Mononuclear cell (primary cell): ENCODE measurements around the gene HUS1. TPM values are rescaled to one million over a fixed set of nuclear protein-coding genes. Genes with fewer than 3 reads are reported as not detected.
"Not testable (repeated sequence)": the region's sequence is repeated elsewhere in the genome, so short reads cannot be mapped to it uniquely, and the experiment has no call there.

Experiments used
- H3K27me3 ChIP-seq: 2 replicates; pipeline ENCODE4 v1.6.0; 2011; ENCODE audit warnings: low read length, control low read depth; ENCODE audit not compliant: insufficient read depth
- H3K4me1 ChIP-seq: 2 replicates; pipeline ENCODE4 v1.5.1; 2011; ENCODE audit warnings: mild to moderate bottlenecking, low read length, control low read depth; ENCODE audit not compliant: insufficient read depth
- H3K4me3 ChIP-seq: 2 replicates; pipeline ENCODE4 v1.5.1; 2011; ENCODE audit warnings: mild to moderate bottlenecking, low read length, moderate library complexity
- H3K9me3 ChIP-seq: 2 replicates; pipeline ENCODE4 v1.5.1; 2011; ENCODE audit warnings: low read depth, mild to moderate bottlenecking, control low read depth, low read length
- total RNA-seq: library from RNA; depleted of rRNA; stranded (reverse); fragments of >200 nt; gene quantifications from one replicate; pipeline ENCODE4 v1.2.3, GENCODE V29; 2012

HUS1 gene
- total RNA-seq, 1 donor, result 45.7 TPM

DNA sequence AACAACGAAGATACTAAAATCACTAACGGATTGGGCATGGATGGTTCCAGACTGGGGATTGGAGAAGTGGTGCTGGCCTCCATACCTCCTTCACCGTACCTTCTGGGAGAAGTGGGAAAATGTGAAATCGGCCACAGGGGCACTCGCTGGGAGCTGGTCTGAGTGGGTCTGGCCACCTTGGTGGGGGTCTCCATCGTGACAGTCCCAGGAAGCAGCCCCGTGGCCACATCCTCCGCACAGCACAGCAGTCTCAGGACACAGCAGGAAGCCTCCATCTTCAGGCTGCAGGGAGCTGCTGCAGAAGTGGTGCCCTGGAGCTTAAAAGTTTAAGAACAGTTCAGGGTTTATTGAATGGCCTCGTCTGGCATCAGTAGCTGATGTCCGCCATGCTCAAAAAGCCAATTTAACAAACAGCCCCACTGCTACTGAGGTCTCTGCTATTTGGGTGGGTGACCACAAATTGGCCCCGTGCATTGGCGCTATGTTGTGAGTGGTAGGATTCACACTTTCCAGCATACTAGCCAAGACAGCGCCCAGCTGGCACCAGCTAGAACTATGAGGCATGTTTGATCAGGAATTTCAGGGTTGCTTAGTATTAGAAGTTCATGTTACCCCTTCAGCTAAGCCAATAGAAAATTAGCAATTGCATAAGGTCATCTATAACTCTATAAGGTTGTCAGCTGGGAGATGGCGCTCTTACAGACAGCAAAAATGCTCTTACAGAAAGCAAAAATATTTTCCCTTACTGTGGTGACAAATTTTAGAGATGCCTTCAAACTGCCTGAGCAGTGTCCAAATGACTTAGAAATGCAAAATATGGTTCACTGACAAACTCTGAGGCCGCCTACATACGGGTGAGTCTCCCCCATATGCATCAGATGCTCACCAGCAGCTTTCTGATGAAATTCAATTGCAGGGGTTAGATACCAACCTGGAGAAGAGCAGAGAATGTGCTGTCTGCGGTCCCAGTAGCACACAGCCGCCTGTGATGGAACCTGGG, 48.1 kb downstream of the HUS1 start:
- Histone ChIP-seq H3K4me3 (no peak overlapping the region), H3K27me3 (no peaks in the 10 kb centered on the region), H3K9me3 (no peaks in the 10 kb centered on the region)

DNA sequence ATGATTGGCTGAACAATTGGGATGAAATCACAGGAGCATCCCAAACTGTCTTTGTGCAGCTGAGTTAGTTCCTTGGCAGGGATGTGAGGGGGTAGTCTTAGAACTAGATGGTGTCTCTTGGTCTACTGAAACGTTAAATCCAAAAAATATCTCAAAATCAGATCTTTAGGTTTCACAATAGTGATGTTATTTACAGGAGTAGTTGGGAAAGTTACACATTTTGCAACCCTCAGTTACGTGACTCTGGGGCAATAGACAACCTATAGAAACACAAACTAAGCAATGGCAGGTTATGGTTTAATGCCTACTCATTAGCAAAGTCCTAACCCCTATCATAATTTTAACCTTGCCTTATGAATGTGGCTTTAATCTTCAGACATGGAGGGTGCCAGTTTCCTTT, 55.1 kb downstream of the HUS1 start:
- Histone ChIP-seq H3K4me3 (no peak overlapping the region), H3K27me3 (no peaks in the 10 kb centered on the region), H3K9me3 (no peaks in the 10 kb centered on the region), H3K4me1 (no peaks in the 10 kb centered on the region)

More for the DNA sequence above, 48.1 kb downstream of the HUS1 start:
- H3K4me1 ChIP-seq, result no peaks in the 10 kb centered on the region

DNA sequence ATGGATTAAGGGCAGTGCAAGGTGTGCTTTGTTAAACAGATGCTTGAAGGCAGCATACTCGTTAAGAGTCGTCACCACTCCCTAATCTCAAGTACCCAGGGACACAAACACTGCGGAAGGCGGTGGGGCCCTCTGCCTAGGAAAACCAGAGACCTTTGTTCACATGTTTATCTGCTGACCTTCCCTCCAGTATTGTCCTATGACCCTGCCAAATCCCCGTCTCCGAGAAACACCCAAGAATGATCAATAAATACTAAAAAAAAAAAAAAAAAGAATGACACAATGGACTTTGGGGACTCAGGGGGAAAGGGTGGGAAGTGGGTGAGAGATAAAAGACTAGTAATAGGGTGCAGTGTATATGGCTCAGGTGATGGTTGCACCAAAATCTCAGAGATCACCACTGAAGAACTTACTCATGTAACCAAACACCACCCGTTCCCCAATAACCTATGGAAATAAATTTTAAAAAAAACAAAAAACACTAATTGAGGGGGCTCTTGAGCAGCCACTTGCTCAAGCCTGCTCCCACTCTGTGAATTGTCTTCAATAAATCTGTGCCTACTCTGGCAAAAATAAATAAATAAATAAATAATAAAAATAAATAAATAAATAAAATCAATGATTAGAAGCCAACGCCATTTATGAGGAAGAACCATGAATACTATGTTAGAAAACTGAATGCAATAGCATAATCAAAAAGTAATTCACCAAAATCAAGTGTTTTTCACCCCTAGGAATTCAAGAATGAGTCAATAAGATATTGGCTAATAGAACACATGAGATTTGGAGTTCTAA, 56.1 kb downstream of the HUS1 start:
- H3K4me1 ChIP-seq, H3K4me3 ChIP-seq, H3K9me3 ChIP-seq, H3K27me3 ChIP-seq: not testable (repeated sequence)

DNA sequence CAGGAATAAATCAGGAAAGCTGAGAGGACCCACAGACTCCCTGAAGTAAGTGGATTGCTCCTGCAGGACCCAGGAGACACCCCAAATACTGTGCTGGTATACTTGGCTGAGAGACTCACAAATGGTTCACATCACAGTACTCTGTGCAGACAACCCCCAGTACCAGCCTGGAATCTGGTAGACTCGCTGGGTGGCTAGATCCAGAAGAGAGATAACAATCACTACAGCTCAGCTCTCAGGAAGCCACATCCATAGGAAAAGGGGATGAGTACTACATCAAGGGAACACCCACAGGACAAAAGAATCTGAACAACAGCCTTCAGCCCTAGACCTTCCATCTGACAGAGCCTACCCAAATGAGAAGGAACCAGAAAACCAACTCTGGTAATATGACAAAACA, 62.9 kb downstream of the HUS1 start:
- H3K4me1 ChIP-seq, H3K4me3 ChIP-seq, H3K27me3 ChIP-seq, H3K9me3 ChIP-seq: not testable (repeated sequence)

DNA sequence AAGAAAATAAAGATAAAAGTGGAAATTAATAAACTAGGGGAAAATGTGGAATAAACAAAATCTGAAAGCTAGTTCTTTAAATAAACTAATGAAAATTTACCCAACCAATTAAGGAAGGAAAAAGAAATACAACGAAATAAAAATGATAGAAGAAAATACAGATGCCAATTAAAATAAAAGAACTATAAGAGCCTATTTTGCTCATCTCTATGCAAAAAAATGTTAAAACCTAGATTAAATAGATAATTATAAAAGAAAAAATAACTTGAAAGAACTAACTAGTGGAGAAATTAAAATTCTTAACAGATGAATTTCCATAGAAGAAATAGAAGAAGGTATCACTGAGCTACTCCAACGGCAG, 63.8 kb downstream of the HUS1 start:
- Histone ChIP-seq H3K4me1 (no peaks in the 10 kb centered on the region), H3K27me3 (no peaks in the 10 kb centered on the region), H3K4me3 (no peak overlapping the region), H3K9me3 (no peaks in the 10 kb centered on the region)

DNA sequence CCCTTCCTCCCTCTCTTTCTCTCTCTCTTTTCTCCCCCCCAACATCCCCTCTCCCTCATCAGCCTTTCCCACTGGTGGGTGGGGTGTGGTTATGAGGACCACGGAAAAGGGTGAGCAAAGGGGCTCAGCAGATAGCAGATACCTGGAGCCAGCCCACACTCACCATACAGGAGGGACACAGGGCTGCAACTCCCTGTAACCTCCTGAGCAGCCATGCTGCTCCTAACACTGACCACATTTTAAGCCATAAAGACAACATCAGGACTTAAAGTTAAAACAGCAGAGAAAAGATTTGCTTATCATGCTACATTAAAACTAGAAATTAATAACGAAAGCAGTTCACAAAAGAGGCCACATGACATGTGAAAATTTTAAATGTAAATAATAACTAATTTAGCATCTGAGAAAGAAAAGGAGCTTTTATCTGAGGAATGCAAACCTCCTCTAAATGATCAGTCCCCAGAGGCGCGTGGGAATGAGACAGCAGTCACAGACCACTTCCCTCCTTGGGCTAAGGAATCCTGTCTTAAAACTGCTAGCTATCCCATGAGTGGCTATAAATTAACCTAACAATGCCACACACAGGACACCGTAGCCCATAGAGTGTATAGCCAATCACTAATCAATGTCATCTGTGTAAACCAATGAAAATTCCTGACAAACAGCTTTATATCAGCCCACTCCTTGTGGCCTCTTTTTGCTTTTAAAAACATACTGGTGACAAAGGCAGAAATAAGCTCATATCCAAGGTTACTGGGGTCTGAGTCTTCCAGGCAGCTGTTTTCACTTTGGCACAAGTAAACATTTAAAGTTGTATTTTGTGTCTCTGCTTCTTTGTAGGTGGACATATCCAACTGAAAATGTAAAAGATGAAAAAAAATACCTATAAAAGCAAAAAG, 64.4 kb downstream of the HUS1 start:
- Histone ChIP-seq H3K27me3 (no peaks in the 10 kb centered on the region), H3K9me3 (no peaks in the 10 kb centered on the region), H3K4me3 (no peak overlapping the region), H3K4me1 (no peaks in the 10 kb centered on the region)

Other genes with a start within 250 kb of the HUS1 start
- under 0.01 TPM for gene PKD1L1, start 31.1 kb downstream of the HUS1 start, total RNA-seq
- gene SUN3, start 49.5 kb upstream of the HUS1 start, total RNA-seq, result 0.10 TPM
- gene C7orf57, start 55.9 kb upstream of the HUS1 start, total RNA-seq, result not detected
- 66.0 TPM for gene UPP1, start 109.7 kb upstream of the HUS1 start, total RNA-seq
- gene ABCA13, start 191.8 kb upstream of the HUS1 start, total RNA-seq, result 0.21 TPM